ENCODE measurements around the gene LRRC8C. TPM values are rescaled to one million over a fixed set of nuclear protein-coding genes. Genes with fewer than 3 reads are reported as not detected.

LRRC8C gene
- total and polyA plus RNA-seq, 2 of the 8 experiments (the other 6 are each of a cell fraction or from before 2014, with no cell fraction given): 1.1 to 2.1 TPM

GRCh38 chr1:89632657-89633247 is at the start of gene LRRC8C (continued):
- peak; percentile 41 to 51 (median 44); a peak in 3 of 4 replicates for TF ChIP-seq CTCF (IDR thresholded peaks at IDR 0.05; ENCODE audit: control extremely low read depth in 1 of 3, insufficient read depth in 1 of 3, low read depth in 1 of 3, low read length in 3 of 3)

Data from H1 (cell line).